H9 (cell line): ENCODE data around the gene CDH24. TPM values are rescaled to one million over a fixed set of nuclear protein-coding genes. Genes with fewer than 3 reads are reported as not detected.

Source experiments
- DNase-seq: peaks from one replicate; pipeline ENCODE4 v3.0.0-alpha.2; 2017
- H2AFZ ChIP-seq: one replicate; pipeline ENCODE4 v1.6.1; 2013; ENCODE audit warnings: mild to moderate bottlenecking, low read length, control low read depth, moderate library complexity
- H2AK5ac ChIP-seq: 2 replicates; pipeline ENCODE4 v1.6.1; 2013; ENCODE audit warnings: low read length, control low read depth, mixed read lengths; ENCODE audit not compliant: insufficient read length
- H2BK120ac ChIP-seq: one replicate; pipeline ENCODE4 v1.6.1; 2013; ENCODE audit warnings: low read depth, mild to moderate bottlenecking, low read length, control low read depth, inconsistent platforms; ENCODE audit not compliant: poor library complexity, severe bottlenecking
- H2BK12ac ChIP-seq: 2 replicates; pipeline ENCODE4 v1.6.1; 2013; ENCODE audit warnings: low read length, control low read depth, mixed read lengths, low read depth; ENCODE audit not compliant: insufficient read length
- H2BK15ac ChIP-seq: 2 replicates; pipeline ENCODE4 v1.6.1; 2013; ENCODE audit warnings: low read depth, low read length, control low read depth
- H2BK20ac ChIP-seq: one replicate; pipeline ENCODE4 v1.6.1; 2013; ENCODE audit warnings: low read depth, mild to moderate bottlenecking, low read length, control low read depth, inconsistent platforms; ENCODE audit not compliant: poor library complexity, severe bottlenecking
- H2BK5ac ChIP-seq: 2 replicates; pipeline ENCODE4 v1.6.1; 2013; ENCODE audit warnings: low read length, control low read depth, mixed read lengths; ENCODE audit not compliant: insufficient read length
- H3K14ac ChIP-seq: 2 replicates; pipeline ENCODE4 v1.6.1; 2013; ENCODE audit warnings: low read length, control low read depth; ENCODE audit not compliant: insufficient read depth
- H3K18ac ChIP-seq: 2 replicates; pipeline ENCODE4 v1.6.1; 2013; ENCODE audit warnings: low read depth, mild to moderate bottlenecking, mixed read lengths, low read length, control low read depth; ENCODE audit not compliant: insufficient read length
- H3K23ac ChIP-seq: 2 replicates; pipeline ENCODE4 v1.6.1; 2013; ENCODE audit warnings: low read length, control low read depth, mixed read lengths, low read depth; ENCODE audit not compliant: insufficient read length
- H3K23me2 ChIP-seq: 2 replicates; pipeline ENCODE4 v1.6.1; 2013; ENCODE audit warnings: low read depth, mild to moderate bottlenecking, mixed read lengths, low read length, control low read depth; ENCODE audit not compliant: insufficient read length, poor library complexity, severe bottlenecking
- H3K27ac ChIP-seq: 2 replicates; pipeline ENCODE4 v1.5.1; 2013; ENCODE audit warnings: low read length, control low read depth, mixed read lengths, low read depth; ENCODE audit not compliant: insufficient read length
- H3K27me3 ChIP-seq: 2 replicates; pipeline ENCODE4 v1.6.1; 2013; ENCODE audit warnings: low read length, control low read depth, inconsistent platforms; ENCODE audit not compliant: insufficient read depth
- H3K4ac ChIP-seq: 2 replicates; pipeline ENCODE4 v1.6.1; 2013; ENCODE audit warnings: low read depth, mild to moderate bottlenecking, control low read depth, inconsistent platforms, low read length, moderate library complexity
- H3K4me1 ChIP-seq: 2 replicates; pipeline ENCODE4 v1.6.1; 2013; ENCODE audit warnings: low read length, control low read depth, inconsistent platforms; ENCODE audit not compliant: insufficient read depth
- H3K4me2 ChIP-seq: 2 replicates; pipeline ENCODE4 v1.6.1; 2013; ENCODE audit warnings: low read length, control low read depth, mixed read lengths; ENCODE audit not compliant: insufficient read length, insufficient read depth
- H3K56ac ChIP-seq: 2 replicates; pipeline ENCODE4 v1.6.1; 2013; ENCODE audit warnings: low read depth, mild to moderate bottlenecking, mixed read lengths, low read length, control low read depth; ENCODE audit not compliant: insufficient read length
- H3K79me1 ChIP-seq: 2 replicates; pipeline ENCODE4 v1.6.1; 2013; ENCODE audit warnings: low read depth, mild to moderate bottlenecking, moderate library complexity, low read length, control low read depth, inconsistent platforms; ENCODE audit not compliant: insufficient read depth, poor library complexity, severe bottlenecking
- H3K79me2 ChIP-seq: 2 replicates; pipeline ENCODE4 v1.6.1; 2013; ENCODE audit warnings: low read length, control low read depth, inconsistent platforms; ENCODE audit not compliant: insufficient read depth
- H3K9ac ChIP-seq: 2 replicates; pipeline ENCODE4 v1.6.1; 2013; ENCODE audit warnings: low read length, control low read depth, mixed read lengths; ENCODE audit not compliant: insufficient read length; ENCODE audit errors: extremely low read depth
- H3K9me3 ChIP-seq: one replicate; pipeline ENCODE4 v1.6.1; 2013; ENCODE audit warnings: low read depth, low read length, inconsistent platforms; ENCODE audit not compliant: control insufficient read depth
- H3T11ph ChIP-seq: one replicate; pipeline ENCODE4 v1.6.1; 2013; ENCODE audit warnings: mild to moderate bottlenecking, low read length, control low read depth, inconsistent platforms
- H4K20me1 ChIP-seq: one replicate; pipeline ENCODE4 v1.6.1; 2013; ENCODE audit not compliant: control insufficient read depth, insufficient read length, insufficient read depth
- H4K5ac ChIP-seq: 2 replicates; pipeline ENCODE4 v1.6.1; 2013; ENCODE audit warnings: low read depth, mild to moderate bottlenecking, mixed read lengths, low read length, control low read depth; ENCODE audit not compliant: insufficient read length
- H4K8ac ChIP-seq: replicated peaks from 2 replicates; pipeline ENCODE4 v1.6.1; 2013; ENCODE audit warnings: low read length, control low read depth, mixed read lengths, low read depth; ENCODE audit not compliant: insufficient read length
- H4K91ac ChIP-seq: 2 replicates; pipeline ENCODE4 v1.6.1; 2013; ENCODE audit warnings: low read depth, mild to moderate bottlenecking, moderate library complexity, mixed read lengths, low read length, control low read depth; ENCODE audit not compliant: insufficient read length
- H3K27ac Mint-ChIP-seq, 3 experiments: 2 replicates in 2 of 3; 3 replicates in 1 of 3; pipeline ENCODE4 v1.8.0; 2020 to 2021; ENCODE audit warnings: mixed read lengths in 3 of 3, mild to moderate bottlenecking in 1 of 3, moderate library complexity in 1 of 3
- H3K27me3 Mint-ChIP-seq: 2 replicates; pipeline ENCODE4 v1.8.0; 2021; ENCODE audit warnings: low read depth, mild to moderate bottlenecking, moderate library complexity, mixed read lengths
- H3K36me3 Mint-ChIP-seq, 3 experiments: 2 replicates in 2 of 3; 3 replicates in 1 of 3; pipeline ENCODE4 v1.8.0; 2020 to 2021; ENCODE audit warnings: low read depth in 3 of 3, mixed read lengths in 3 of 3; ENCODE audit not compliant: insufficient read depth in 1 of 3
- H3K4me1 Mint-ChIP-seq, 2 experiments: 2 replicates each; pipeline ENCODE4 v1.8.0; 2020; ENCODE audit warnings: mixed read lengths in 2 of 2
- H3K4me3 Mint-ChIP-seq, 2 experiments: 2 replicates in 1 of 2; 3 replicates in 1 of 2; pipeline ENCODE4 v1.8.0; 2020 to 2021; ENCODE audit warnings: mild to moderate bottlenecking in 2 of 2, mixed read lengths in 2 of 2, moderate library complexity in 1 of 2
- H3K9me3 Mint-ChIP-seq, 2 experiments: 2 replicates in 1 of 2; 3 replicates in 1 of 2; pipeline ENCODE4 v1.8.0; 2020; ENCODE audit warnings: mild to moderate bottlenecking in 2 of 2, mixed read lengths in 2 of 2, moderate library complexity in 1 of 2
- CTCF ChIP-seq: fragments of 200-600 bp; sonication (generic); conservative IDR thresholded peaks from 3 replicates; pipeline ENCODE4 v1.8.0; 2021; ENCODE audit warnings: antibody characterized with exemption, mild to moderate bottlenecking
- WGBS: extraction: QIAGEN DNeasy Blood & Tissue Kit; methylation state at CpG from one replicate; pipeline ENCODE4 v1.1.7; 2013; ENCODE audit warnings: missing lambda C conversion rate, low lambda C conversion rate, mixed read lengths; ENCODE audit not compliant: insufficient read length; ENCODE audit errors: extremely low coverage; 5-methylcytosine and 5-hydroxymethylcytosine counted together
- total RNA-seq: library from RNA; stranded (reverse); gene quantifications from 2 replicates; pipeline ENCODE4 v1.2.1, GENCODE V29; 2021

CDH24 gene
- total RNA-seq, 1 experiment from 2014 or later, result 16.7 TPM

DNA sequence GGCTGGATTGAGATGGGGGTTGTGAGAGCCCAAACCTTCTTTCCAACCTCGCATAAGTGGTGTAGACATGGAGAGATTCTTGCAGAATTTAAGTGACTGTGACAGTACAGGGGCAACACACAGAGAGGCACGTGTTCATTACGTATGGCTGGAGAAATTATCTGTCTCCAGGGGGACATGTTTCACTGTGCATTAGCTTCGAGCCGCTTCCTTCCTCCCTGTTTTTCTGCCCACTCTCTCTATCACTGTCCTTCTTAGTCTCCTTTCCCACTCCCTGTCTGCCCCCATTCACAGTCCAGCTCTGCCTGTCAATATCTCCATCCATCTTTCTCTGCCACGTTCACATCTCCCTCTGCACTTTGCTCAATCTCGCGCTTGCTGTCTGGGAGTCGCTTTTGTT lies 35.9 kb downstream of the CDH24 start:
- H4K8ac ChIP-seq, result no peak overlapping the region
- H3K14ac ChIP-seq, result no peak overlapping the region
- H3T11ph ChIP-seq, result no peak overlapping the region

More for the DNA sequence above, 35.9 kb downstream of the CDH24 start:
- no peaks in the 10 kb centered on the region for H4K20me1 ChIP-seq
- H3K4me1 ChIP-seq, result no peaks in the 10 kb centered on the region
- TF ChIP-seq CTCF, result no peak
- H3K4me3 Mint-ChIP-seq, result no peak overlapping the region
- DNase-seq, result no peak
- no peak overlapping the region for H2BK20ac ChIP-seq
- H3K4me1 Mint-ChIP-seq, result peaks cover 37 to 39% of the 10 kb centered on the region in 2 experiments
- H3K27ac ChIP-seq, result no peak overlapping the region
- no peaks in the 10 kb centered on the region for H3K27me3 Mint-ChIP-seq
- H3K18ac ChIP-seq, result no peak overlapping the region
- H2BK12ac ChIP-seq, result no peak overlapping the region
- no peak overlapping the region for H4K91ac ChIP-seq
- no peak overlapping the region for H2AFZ ChIP-seq
- no peaks in the 10 kb centered on the region for H3K79me1 ChIP-seq
- H3K9ac ChIP-seq, result no peak overlapping the region
- H3K9me3 ChIP-seq, result no peaks in the 10 kb centered on the region
- no peaks in the 10 kb centered on the region for H3K27me3 ChIP-seq
- H3K4me2 ChIP-seq, result no peak overlapping the region
- no peaks in the 10 kb centered on the region for H3K9me3 Mint-ChIP-seq
- peaks cover 18 to 20% (median 20%) of the 10 kb centered on the region in 3 experiments; a peak in 6 of 7 replicates for H3K36me3 Mint-ChIP-seq
- H3K23me2 ChIP-seq, result no peaks in the 10 kb centered on the region
- no peak overlapping the region for H3K4ac ChIP-seq
- no CpG with 5 or more reads among the region's 9 CpGs for WGBS
- no peak overlapping the region for H2BK15ac ChIP-seq
- no peak overlapping the region for H3K56ac ChIP-seq
- H4K5ac ChIP-seq, result no peak overlapping the region
- no peak overlapping the region for H2BK120ac ChIP-seq
- no peak overlapping the region for H2AK5ac ChIP-seq
- H3K23ac ChIP-seq, result no peak overlapping the region
- H2BK5ac ChIP-seq, result no peak overlapping the region
- H3K27ac Mint-ChIP-seq, result peak overlapping the region in 1 of 3 experiments; percentile 67; a peak in 3 of 7 replicates
- H3K79me2 ChIP-seq, result no peaks in the 10 kb centered on the region
